GM10266 (cell line): ENCODE data around the gene MACO1.

Source experiments
- DNase-seq: peaks from one replicate; pipeline ENCODE4 v3.0.0; 2012; ENCODE audit errors: extremely low spot score
- TF ChIP-seq, protein P1 (sequence below): IDR thresholded peaks from 2 replicates; pipeline ENCODE4 v1.5.1; 2012; ENCODE audit warnings: mild to moderate bottlenecking, low read depth; ENCODE audit not compliant: control insufficient read depth, insufficient read depth; ENCODE audit errors: missing control alignments

Gene MACO1

DNA sequence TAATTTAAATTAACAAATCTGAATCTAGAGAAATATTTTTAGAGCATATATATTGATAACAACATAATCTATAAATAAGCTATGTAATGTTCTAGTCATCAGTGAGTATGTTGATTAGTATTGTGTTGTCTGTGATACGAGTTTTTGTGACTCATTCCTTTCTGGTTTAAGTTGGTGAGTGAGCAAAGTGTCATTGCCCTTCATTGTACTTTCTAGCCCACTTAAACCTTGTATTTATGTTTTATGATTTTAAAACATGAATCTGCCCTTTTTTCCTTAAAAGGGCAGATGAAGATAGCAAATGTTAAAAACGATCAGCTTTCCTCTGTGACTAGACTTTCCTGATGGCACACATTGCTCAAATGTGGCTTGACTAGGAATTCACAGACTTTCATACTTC is 38.5 kb downstream of the MACO1 start:
- no peak for DNase-seq
- TF ChIP-seq, protein P1, sequence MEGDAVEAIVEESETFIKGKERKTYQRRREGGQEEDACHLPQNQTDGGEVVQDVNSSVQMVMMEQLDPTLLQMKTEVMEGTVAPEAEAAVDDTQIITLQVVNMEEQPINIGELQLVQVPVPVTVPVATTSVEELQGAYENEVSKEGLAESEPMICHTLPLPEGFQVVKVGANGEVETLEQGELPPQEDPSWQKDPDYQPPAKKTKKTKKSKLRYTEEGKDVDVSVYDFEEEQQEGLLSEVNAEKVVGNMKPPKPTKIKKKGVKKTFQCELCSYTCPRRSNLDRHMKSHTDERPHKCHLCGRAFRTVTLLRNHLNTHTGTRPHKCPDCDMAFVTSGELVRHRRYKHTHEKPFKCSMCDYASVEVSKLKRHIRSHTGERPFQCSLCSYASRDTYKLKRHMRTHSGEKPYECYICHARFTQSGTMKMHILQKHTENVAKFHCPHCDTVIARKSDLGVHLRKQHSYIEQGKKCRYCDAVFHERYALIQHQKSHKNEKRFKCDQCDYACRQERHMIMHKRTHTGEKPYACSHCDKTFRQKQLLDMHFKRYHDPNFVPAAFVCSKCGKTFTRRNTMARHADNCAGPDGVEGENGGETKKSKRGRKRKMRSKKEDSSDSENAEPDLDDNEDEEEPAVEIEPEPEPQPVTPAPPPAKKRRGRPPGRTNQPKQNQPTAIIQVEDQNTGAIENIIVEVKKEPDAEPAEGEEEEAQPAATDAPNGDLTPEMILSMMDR = no peak

DNA sequence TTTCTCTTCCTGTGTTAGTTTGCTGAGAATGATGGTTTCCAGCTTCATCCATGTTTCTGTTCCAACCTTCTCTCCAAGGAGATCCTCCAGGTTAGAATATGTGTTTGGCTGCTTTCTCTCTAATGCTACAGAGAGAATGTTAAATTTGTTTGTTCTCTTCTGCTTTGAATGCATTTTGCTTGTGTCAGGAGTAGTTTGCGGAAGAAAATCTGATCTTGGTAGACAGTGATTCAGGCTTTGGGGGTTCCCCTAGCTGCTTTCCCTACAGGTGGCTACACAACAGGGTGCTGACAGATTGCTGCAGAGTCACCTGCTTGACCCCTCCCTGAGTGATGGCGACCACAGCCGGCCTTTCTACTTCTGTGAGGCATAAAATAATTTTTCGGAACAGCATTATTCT is 41.8 kb downstream of the MACO1 start:
- peak; percentile 31 for DNase-seq
- TF ChIP-seq, protein P1 = no peak

DNA sequence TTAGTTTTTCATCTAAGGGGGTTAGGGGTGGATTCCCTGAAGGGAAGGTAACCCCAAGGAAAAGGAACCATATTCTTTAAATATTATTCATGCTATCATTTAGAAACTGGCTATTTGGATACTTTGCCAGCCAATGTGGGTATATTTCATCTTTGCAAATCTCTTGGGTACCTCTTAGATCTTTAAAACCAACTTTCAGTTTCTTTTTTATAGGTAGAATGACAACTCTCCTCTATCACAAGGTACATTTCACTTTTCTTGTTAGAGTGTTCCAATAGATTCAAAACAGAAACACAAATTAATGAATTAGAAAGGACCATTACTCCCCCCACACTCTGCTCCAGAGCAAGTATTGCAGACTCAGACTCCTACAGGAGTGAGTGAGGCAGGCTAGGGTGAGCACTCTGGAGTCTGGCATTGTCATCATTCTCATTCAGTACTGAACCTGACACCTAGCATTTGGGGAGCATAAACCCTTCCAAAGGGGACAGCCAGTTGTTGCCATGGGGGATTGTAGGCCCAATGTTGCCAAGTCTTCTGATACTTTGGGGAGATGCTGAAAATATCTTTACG is 43.0 kb downstream of the MACO1 start:
- TF ChIP-seq, protein P1 = no peak
- DNase-seq = no peak

DNA sequence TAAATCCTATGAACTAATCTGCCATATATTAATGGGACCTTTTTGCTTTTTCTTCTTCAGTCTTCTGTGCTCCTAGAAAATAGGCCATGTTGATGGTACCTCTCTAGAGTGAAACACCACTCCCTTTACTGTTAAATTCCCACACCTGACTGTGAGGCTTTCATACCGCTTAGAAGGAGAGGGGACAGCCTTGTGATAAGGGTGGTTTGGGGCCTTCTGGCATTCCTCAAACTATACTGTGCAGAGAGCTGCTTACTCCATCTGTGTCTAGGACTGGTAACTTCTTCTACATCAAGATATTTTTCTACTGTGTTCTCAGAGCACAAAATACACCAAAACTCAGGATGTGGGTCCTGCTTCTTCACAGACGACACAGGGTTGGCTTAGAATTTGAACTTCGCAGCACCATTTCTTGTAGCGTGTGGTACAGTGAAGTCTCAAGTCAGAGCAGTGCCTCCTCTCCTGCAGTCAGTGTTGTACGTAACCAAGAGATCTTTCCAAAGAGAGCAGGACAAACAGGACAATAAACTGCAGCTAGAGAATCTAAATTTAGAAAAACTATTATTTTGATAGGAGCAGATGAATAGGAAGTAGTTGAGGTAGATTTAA is 43.8 kb downstream of the MACO1 start:
- TF ChIP-seq, protein P1 = no peak
- no peak for DNase-seq

GRCh38 chr1:25476186-25477097 is 45.7 kb downstream of the MACO1 start:
- TF ChIP-seq, protein P1 = no peak
- DNase-seq = no peak

DNA sequence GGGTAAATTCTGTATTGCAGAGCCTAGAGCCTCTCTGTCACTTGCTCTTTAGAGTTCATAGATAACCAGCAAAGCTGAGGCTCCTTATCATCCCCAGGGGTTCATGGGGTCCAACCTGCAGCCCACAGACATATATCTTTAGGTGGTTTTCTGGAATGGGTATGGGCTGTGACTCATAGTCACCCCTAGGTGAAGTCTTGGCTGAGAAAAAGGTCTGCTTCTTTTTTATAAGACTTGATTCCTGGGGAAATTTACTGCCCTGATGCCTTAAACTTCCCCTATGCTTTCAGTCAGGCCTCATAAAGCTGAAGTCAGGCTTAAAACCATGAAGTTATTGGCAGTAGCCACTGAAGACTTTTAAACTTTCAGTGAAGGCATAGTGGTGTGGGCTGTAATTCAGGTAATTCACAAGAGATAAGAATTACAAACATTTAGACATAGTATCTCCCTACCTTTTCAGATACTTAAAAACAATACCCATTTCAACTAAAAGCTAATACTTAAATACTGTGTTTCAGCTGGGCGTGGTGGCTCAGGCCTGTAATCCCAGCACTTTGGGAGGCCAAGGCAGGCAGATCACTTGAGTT is 46.8 kb downstream of the MACO1 start:
- DNase-seq = no peak
- TF ChIP-seq, protein P1 = no peak
